ENCODE measurements around the gene PRSS27. TPM values are rescaled to one million over a fixed set of nuclear protein-coding genes. Genes with fewer than 3 reads are reported as not detected.

PRSS27 gene
- total RNA-seq, 1 donor from 2014 or later: 3.1 TPM

DNA sequence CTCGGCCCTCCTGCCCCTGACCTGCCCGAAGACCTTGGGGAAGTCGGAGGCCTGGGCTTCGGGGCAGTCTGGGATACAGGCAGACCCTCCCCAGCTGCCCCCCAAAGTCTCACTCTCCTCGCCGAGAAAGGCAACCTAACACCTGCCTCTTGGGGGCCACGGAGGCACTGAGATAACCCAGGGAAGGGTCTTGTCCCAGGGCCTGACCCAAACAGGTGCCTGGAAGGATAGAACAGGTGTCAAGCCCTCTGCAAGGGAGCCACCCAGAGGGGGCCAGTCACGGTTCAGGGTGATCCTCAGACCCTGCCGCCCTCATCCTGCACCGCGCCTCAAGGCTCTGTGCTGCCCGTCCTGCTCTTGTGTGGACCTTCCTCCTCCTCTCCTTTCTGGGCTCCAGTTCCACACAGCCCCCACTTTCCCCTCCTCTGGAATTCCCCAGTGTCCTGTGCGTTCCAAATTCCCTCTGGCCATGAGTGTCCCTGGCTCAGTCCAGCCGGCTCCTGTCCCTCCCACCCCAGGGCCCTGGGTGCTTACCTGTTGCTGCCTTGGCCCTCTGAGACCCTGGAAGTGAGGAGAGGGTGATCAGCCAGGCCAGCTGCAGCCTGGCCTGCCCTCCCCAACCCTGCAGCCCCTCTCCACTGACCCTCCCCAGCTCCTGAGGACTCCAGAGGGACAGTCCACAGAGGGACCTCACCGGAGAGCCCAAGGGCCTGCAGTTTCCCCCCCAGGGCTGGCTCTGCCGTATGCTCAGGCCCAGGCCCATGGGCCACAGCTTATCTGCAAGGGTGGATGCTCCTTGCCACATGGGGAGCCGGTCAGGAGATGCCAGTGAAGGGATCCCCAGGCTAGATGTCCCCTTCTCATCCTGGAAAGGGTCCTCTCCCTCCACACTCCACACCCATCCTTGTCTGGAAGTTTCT is 3.8 kb downstream of the PRSS27 start:
- Mint-ChIP-seq H3K4me1 (ENCODE audit: low read depth) (peaks cover 7% of the 10 kb centered on the region), H3K36me3 (ENCODE audit: low read depth) (no peaks in the 10 kb centered on the region), H3K27me3 (ENCODE audit: low read depth) (no peaks in the 10 kb centered on the region), H3K4me3 (ENCODE audit: unreplicated experiment) (no peak overlapping the region), H3K9me3 (ENCODE audit: low read depth) (no peaks in the 10 kb centered on the region), H3K27ac (ENCODE audit: unreplicated experiment) (no peak overlapping the region)
- TF ChIP-seq, protein P1, sequence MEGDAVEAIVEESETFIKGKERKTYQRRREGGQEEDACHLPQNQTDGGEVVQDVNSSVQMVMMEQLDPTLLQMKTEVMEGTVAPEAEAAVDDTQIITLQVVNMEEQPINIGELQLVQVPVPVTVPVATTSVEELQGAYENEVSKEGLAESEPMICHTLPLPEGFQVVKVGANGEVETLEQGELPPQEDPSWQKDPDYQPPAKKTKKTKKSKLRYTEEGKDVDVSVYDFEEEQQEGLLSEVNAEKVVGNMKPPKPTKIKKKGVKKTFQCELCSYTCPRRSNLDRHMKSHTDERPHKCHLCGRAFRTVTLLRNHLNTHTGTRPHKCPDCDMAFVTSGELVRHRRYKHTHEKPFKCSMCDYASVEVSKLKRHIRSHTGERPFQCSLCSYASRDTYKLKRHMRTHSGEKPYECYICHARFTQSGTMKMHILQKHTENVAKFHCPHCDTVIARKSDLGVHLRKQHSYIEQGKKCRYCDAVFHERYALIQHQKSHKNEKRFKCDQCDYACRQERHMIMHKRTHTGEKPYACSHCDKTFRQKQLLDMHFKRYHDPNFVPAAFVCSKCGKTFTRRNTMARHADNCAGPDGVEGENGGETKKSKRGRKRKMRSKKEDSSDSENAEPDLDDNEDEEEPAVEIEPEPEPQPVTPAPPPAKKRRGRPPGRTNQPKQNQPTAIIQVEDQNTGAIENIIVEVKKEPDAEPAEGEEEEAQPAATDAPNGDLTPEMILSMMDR (IDR thresholded peaks at IDR 0.05): no peak
- DNase-seq (ENCODE audit: low spot score): no peak

DNA sequence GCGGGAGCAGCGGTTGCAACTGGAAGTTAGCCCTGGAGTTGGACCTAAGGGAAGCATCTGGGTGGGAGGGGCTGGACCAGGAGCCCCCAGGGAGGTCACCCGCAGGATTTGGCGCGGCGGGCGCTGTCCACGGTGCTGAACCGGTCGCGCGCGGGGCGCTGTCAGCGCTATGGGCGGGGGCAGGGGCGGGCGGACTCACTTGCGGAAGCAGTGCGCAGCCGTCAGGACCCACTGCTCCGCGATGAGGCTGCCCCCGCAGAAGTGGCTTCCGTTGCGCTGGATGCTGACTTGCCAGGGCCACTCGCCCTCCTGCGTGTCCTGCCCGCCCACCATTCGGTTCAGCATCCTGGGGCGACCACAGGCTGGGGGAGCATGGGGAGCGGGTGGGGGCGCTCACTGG is 4.5 kb downstream of the PRSS27 start:
- no peaks in the 10 kb centered on the region for H3K36me3 Mint-ChIP-seq (ENCODE audit: low read depth)
- no peaks in the 10 kb centered on the region for H3K9me3 Mint-ChIP-seq (ENCODE audit: low read depth)
- H3K4me3 Mint-ChIP-seq (ENCODE audit: unreplicated experiment): no peak overlapping the region
- H3K27me3 Mint-ChIP-seq (ENCODE audit: low read depth): no peaks in the 10 kb centered on the region
- H3K27ac Mint-ChIP-seq (ENCODE audit: unreplicated experiment): no peak overlapping the region
- DNase-seq (ENCODE audit: low spot score): peak; percentile 81
- TF ChIP-seq, protein P1 (IDR thresholded peaks at IDR 0.05): no peak
- H3K4me1 Mint-ChIP-seq (ENCODE audit: low read depth): peaks cover 7% of the 10 kb centered on the region

DNA sequence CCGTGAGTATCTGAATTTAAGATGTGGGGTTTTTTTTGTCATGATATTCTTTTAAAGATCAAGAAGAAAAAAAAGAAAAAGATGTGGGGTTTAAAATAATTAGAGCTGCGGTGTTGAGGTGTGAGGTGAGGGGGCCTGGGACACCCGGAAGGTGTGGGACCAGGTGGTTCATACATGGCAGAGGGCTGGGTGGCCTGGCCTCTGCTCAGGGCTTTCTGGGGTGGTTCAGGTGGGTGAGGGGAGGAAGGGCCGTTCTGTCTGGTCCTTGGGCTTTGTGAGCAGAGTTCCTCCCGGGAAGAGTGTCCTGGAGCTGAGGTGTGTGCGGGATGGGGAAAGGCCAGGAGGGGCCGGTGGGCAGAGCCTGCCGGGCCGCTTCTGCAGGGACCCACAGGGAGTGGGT is 5.0 kb downstream of the PRSS27 start:
- no peak overlapping the region for H3K4me3 Mint-ChIP-seq (ENCODE audit: unreplicated experiment)

DNA sequence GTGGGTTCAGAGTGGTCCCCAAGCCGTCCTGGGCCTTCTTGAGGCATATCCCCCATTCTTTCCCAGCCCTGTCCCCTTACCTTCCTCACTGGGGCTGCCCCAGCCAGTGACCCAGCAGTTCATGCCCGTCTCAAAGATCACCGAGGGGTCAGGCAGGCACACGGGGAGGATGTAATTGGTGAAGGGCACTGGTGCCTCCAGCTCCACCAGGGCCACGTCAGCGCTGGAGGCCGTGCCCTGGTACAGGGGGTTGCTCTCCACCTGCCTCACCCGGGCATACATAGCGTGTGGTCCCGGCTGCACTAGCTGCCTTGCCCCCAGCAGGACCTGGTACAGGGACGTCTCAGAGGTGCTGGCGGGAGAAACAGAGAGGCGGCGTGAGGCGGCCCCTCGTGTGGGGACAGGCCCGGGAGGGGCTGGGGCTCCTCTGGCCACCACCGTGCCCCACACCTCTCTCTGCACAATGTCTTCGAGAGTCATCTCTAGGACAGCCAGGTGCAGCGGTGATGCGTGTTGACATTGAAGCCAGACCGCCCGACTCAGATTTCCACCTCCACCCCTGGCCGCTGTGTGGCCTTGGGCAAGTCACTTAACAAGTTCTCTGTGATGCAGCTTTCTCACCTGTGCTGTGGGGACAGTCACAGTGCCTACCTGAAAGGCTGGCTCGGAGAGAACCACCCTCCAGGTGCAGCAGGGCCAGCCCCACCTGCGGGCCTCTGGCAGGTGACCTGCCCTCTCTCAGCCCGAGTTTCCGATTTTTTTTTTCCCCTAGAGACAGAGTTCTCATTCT is 5.8 kb downstream of the PRSS27 start:
- TF ChIP-seq, protein P1 (IDR thresholded peaks at IDR 0.05): no peak
- Mint-ChIP-seq H3K4me1 (ENCODE audit: low read depth) (peaks cover 7% of the 10 kb centered on the region), H3K9me3 (ENCODE audit: low read depth) (no peaks in the 10 kb centered on the region), H3K27me3 (ENCODE audit: low read depth) (no peaks in the 10 kb centered on the region), H3K36me3 (ENCODE audit: low read depth) (no peaks in the 10 kb centered on the region), H3K4me3 (ENCODE audit: unreplicated experiment) (no peak overlapping the region), H3K27ac (ENCODE audit: unreplicated experiment) (no peak overlapping the region)
- no peak for DNase-seq (ENCODE audit: low spot score)

More for the DNA sequence above, 5.0 kb downstream of the PRSS27 start:
- DNase-seq (ENCODE audit: low spot score): no peak
- TF ChIP-seq, protein P1 (IDR thresholded peaks at IDR 0.05): no peak
- H3K27me3 Mint-ChIP-seq (ENCODE audit: low read depth): no peaks in the 10 kb centered on the region
- peaks cover 7% of the 10 kb centered on the region for H3K4me1 Mint-ChIP-seq (ENCODE audit: low read depth)
- H3K27ac Mint-ChIP-seq (ENCODE audit: unreplicated experiment): no peak overlapping the region
- H3K36me3 Mint-ChIP-seq (ENCODE audit: low read depth): no peaks in the 10 kb centered on the region
- H3K9me3 Mint-ChIP-seq (ENCODE audit: low read depth): no peaks in the 10 kb centered on the region

DNA sequence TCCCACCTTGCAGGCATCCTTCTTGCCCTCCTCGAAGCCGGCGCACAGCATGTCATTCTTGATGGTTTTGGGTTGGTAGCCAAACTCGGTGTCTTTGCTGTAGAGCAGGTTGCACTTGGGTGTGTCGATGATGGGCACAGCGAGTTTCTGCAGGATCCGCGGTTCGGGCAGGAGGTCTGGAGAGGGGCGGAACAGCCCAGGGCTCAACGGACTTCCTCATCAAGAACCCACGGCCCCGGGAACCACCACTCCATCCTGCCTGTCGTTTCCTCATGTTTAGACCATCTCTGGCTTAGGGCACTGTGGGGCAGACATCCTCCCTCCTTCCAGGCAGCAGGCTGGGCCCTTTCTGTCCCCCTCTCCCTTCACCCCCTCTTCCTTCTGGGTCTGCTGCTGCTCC is 6.5 kb downstream of the PRSS27 start:
- no peak for DNase-seq (ENCODE audit: low spot score)

More for the DNA sequence above, 6.5 kb downstream of the PRSS27 start:
- H3K4me3 Mint-ChIP-seq (ENCODE audit: unreplicated experiment): no peak overlapping the region
- peaks cover 7% of the 10 kb centered on the region for H3K4me1 Mint-ChIP-seq (ENCODE audit: low read depth)
- TF ChIP-seq, protein P1 (IDR thresholded peaks at IDR 0.05): no peak
- H3K27ac Mint-ChIP-seq (ENCODE audit: unreplicated experiment): no peak overlapping the region
- H3K9me3 Mint-ChIP-seq (ENCODE audit: low read depth): no peaks in the 10 kb centered on the region
- no peaks in the 10 kb centered on the region for H3K27me3 Mint-ChIP-seq (ENCODE audit: low read depth)
- no peaks in the 10 kb centered on the region for H3K36me3 Mint-ChIP-seq (ENCODE audit: low read depth)
